GM18519 (cell line): ENCODE data around the gene ZBTB49.

Source experiments
- ATAC-seq: cut with Tn5 transposase; IDR thresholded peaks from one replicate; pipeline ENCODE4 v1.9.1; 2021; ENCODE audit warnings: mild to moderate bottlenecking, moderate library complexity; ENCODE audit not compliant: unreplicated experiment, low FRiP score

Gene ZBTB49

GRCh38 chr4:4281787-4282186 is 8.3 kb upstream of the ZBTB49 start:
- ATAC-seq = no peak

GRCh38 chr4:4284827-4285618 is 5.0 kb upstream of the ZBTB49 start:
- no peak for ATAC-seq

GRCh38 chr4:4288098-4288497 is 2.0 kb upstream of the ZBTB49 start:
- no peak for ATAC-seq

GRCh38 chr4:4289055-4289454 is 996 bp upstream of the ZBTB49 start:
- ATAC-seq = no peak

GRCh38 chr4:4289597-4289940 is 482 bp upstream of the ZBTB49 start:
- no peak for ATAC-seq

- no peak for ATAC-seq
Observed at GRCh38 chr4:4293279-4293678, 3.2 kb downstream of the ZBTB49 start.

- no peak for ATAC-seq
Observed at GRCh38 chr4:4296283-4296846, 6.3 kb downstream of the ZBTB49 start.

GRCh38 chr4:4299006-4299405 is 9.0 kb downstream of the ZBTB49 start:
- ATAC-seq = no peak

GRCh38 chr4:4302001-4302400 is 11.9 kb downstream of the ZBTB49 start:
- no peak for ATAC-seq

GRCh38 chr4:4302416-4302815 is 12.4 kb downstream of the ZBTB49 start:
- no peak for ATAC-seq

GRCh38 chr4:4306920-4307319 is 16.9 kb downstream of the ZBTB49 start:
- ATAC-seq = no peak

GRCh38 chr4:4308800-4309441 is 18.9 kb downstream of the ZBTB49 start:
- no peak for ATAC-seq

- ATAC-seq = no peak
Observed at GRCh38 chr4:4311193-4311592, 21.1 kb downstream of the ZBTB49 start.

GRCh38 chr4:4315461-4316149 is 25.6 kb downstream of the ZBTB49 start:
- ATAC-seq = no peak

- ATAC-seq = no peak
Observed at GRCh38 chr4:4316150-4316495, 26.1 kb downstream of the ZBTB49 start.

- ATAC-seq = no peak
Observed at GRCh38 chr4:4317496-4318232, 27.6 kb downstream of the ZBTB49 start.

GRCh38 chr4:4320528-4320927 is 30.5 kb downstream of the ZBTB49 start:
- ATAC-seq = no peak

- ATAC-seq = no peak
Observed at GRCh38 chr4:4320951-4321714, 31.1 kb downstream of the ZBTB49 start.

- no peak for ATAC-seq
Observed at GRCh38 chr4:4321951-4322688, 32.1 kb downstream of the ZBTB49 start.
